Skin of body (tissue), 2 donors: ENCODE measurements around the gene FOXK2. TPM values are rescaled to one million over a fixed set of nuclear protein-coding genes. Genes with fewer than 3 reads are reported as not detected.
"Not testable (repeated sequence)": the region's sequence is repeated elsewhere in the genome, so short reads cannot be mapped to it uniquely, and the experiment has no call there.

Source experiments
- DNase-seq: peaks from one replicate; lab custom pipeline; 2025; lab: John Stamatoyannopoulos, UW
- total RNA-seq: library from RNA; depleted of rRNA; stranded (reverse); fragments of >200 nt; gene quantifications from one replicate; pipeline ENCODE4 v1.2.3, GENCODE V29; 2014

The FOXK2 gene
- total RNA-seq, 1 donor from 2014 or later: 25.4 TPM

GRCh38 chr17:82495844-82496528 is 23.5 kb upstream of the FOXK2 start:
- DNase-seq: no peak

GRCh38 chr17:82496529-82497434 is 22.8 kb upstream of the FOXK2 start:
- DNase-seq: peak; percentile 91

GRCh38 chr17:82497483-82498405 is 21.8 kb upstream of the FOXK2 start:
- DNase-seq: no peak

GRCh38 chr17:82502207-82502606 is 17.3 kb upstream of the FOXK2 start:
- no peak for DNase-seq

- DNase-seq: no peak
These were observed 16.3 kb upstream of the FOXK2 start for GRCh38 chr17:82503094-82503727.

GRCh38 chr17:82503728-82504308 is 15.7 kb upstream of the FOXK2 start:
- DNase-seq: no peak

GRCh38 chr17:82505296-82505695 is 14.2 kb upstream of the FOXK2 start:
- no peak for DNase-seq

GRCh38 chr17:82506402-82506801 is 13.1 kb upstream of the FOXK2 start:
- DNase-seq: not testable (repeated sequence)

GRCh38 chr17:82507631-82508175 is 11.8 kb upstream of the FOXK2 start:
- no peak for DNase-seq

GRCh38 chr17:82511642-82512041 is 7.9 kb upstream of the FOXK2 start:
- DNase-seq: not testable (repeated sequence)

- DNase-seq: not testable (repeated sequence)
These were observed 5.7 kb upstream of the FOXK2 start for GRCh38 chr17:82513864-82514263.

GRCh38 chr17:82517230-82517865 is 2.2 kb upstream of the FOXK2 start:
- no peak for DNase-seq

GRCh38 chr17:82519971-82520903 is 705 bp downstream of the FOXK2 start:
- no peak for DNase-seq

GRCh38 chr17:82524540-82524939 is 5.0 kb downstream of the FOXK2 start:
- no peak for DNase-seq

GRCh38 chr17:82525712-82526111 is 6.2 kb downstream of the FOXK2 start:
- no peak for DNase-seq

- DNase-seq: no peak
These were observed 8.4 kb downstream of the FOXK2 start for GRCh38 chr17:82527898-82528297.

GRCh38 chr17:82528484-82529265 is 9.1 kb downstream of the FOXK2 start:
- DNase-seq: no peak

GRCh38 chr17:82529914-82530300 is 10.4 kb downstream of the FOXK2 start:
- DNase-seq: no peak
